Left forelimb (tissue), 1 donor: ENCODE measurements around the gene PCSK6.

Source experiments
- DNase-seq: peaks from one replicate; pipeline ENCODE4 v3.0.0-alpha.2; 2018; ENCODE audit warnings: low spot score

PCSK6 gene

DNA sequence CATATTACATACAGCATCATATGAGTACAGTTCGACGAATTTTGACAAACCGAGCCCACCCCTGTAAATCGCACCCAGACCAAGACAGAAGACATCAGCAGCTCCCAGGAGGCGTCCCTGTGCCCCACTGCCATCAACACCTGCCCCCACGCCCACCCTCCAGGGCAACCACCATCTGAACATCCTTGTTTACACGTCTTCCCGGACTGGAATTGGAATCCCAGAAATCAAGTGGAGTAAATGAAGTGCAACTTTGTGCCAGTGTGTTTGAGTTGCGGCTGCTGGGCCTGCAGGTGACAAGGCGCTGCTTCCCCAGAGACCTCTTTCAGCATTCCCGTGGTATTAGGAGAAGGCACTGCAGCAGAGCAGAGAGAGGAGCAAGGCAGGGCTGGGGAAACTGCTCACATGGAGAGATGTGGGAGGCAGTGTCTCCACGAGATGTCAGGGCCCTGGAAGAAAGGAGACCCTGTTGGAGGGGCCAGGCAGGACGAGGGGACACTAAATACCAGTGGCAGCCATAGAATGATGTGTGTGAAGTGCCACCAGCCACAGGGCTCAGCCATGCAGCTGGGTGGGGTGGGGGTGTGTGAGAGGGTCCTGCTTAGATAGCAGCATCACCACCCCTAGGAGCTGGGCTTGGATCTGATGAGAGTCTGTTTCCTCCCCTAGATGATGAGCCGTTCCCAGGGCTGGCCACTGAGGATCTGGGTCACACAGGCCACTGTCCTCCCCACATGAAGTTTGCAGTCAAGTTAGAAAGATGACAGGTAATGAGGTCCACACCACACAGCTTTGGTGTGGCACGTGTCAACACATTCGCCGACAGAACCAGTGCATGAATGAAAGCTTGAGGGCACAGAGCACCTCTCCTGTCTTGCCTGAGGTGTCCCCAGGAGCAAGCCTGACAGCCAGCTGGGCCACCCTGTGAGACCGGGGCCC is 33.4 kb upstream of the PCSK6 start:
- no peak for DNase-seq

DNA sequence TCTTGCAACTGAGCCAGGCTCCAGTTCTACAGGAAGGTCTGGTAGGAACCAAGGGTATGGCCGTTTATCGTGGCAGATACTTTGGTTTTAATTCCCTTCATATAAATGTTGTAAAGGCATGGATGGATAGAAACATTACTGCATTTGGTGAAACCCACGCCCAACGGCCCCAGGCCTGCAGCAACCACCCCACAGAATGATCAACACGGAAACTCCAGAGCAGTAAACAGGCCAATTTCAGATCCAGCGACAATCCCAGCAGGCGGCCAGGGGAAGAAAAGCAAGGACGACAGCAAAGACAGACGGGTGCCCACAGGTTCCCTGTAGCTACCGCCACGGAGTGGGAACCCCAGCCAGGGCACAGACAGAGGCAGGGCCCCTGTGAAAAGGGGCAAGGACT is 32.6 kb upstream of the PCSK6 start:
- DNase-seq = no peak

DNA sequence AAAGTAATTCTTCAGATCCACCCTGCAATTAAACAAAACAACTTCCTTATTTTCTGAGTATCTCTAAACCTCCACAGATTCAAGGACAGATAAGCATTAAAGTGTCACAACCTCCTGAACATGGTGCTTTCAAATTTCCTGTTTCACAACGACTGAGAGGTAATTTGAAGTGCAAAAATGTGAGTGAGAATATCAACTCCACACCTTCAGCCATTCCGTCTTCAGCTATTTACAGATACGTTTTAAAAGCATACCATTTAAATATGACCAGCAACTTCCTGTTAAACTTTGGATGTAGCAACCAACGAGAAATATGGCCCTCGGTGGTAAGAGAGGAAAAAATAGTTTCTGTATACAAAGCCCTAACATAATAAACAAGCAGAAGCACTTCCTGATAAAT is 32.1 kb upstream of the PCSK6 start:
- no peak for DNase-seq

DNA sequence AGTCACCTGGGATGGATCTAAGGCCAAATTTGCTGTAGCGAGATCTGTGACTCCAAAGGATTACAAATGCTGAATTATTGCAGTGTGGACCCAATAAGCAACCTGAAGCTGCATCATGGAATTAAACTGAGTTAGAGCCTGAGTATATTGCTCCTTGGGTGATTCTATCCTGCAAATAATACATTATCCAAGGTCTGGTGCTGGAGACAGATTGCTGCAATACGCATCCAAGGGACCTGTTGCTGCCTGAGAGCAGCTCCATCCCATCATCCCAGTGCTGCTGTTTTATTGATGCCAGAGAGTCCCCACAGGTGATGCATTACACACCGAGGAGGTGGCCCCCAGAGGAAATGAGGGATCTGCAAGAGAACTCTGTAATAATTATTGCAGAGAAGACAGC is 31.6 kb upstream of the PCSK6 start:
- no peak for DNase-seq

DNA sequence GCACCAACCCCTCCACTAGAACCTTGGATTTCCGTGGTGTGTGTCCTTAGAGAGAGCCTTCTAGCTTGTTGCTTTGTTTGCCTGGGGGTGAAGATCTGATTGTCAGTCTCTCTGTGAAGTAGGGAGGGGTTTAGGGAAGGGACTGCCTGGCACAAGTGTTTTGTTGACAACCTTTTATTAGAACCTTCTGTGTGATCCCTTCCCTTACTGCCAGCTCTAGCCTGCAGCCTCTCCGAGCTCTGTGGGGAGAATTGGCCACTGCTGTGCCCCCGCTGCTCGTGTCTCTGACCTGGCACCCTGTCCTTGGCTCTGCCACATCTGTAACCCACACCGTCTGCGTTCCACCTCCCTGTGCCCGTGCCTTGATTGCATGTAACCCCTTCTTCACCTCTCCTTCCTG is 30.9 kb upstream of the PCSK6 start:
- DNase-seq = no peak

DNA sequence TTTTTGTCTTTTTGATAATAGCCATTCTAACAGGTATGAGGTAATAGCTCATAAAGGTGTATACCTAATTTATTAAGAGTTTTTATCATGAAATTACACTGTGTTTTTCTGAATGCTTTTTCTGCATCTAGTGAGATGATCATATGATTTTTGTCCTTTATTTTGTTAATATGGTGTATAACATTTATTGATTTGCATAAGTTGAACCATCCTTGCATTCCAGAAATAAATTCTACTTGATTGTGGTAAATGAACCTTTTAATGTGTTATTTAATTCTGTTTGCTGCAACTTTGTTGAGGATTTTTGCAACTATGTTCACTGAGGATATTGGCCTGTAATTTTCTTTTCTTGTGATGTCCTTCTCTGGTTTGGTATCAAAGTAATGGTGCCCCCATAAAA is 28.0 kb upstream of the PCSK6 start:
- no peak for DNase-seq

DNA sequence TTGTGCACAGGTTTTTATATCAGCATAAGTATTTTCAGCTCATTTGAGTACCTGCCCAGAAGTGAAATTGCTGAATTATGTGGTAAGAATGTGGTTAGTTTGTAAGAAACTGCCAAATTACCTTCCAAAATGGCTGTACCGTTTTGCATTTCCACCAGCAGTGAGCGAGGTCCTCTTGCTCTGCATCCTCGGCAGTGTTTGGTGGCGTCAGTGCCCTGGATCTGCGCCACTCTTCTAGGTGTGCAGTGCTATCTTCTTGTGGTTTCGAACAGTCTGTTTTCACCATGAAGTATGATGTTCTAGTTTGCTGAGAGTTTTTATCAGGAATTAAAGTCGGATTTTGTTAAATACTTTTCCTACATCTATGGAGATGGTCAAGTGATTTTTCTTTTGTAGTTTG is 24.8 kb upstream of the PCSK6 start:
- no peak for DNase-seq

DNA sequence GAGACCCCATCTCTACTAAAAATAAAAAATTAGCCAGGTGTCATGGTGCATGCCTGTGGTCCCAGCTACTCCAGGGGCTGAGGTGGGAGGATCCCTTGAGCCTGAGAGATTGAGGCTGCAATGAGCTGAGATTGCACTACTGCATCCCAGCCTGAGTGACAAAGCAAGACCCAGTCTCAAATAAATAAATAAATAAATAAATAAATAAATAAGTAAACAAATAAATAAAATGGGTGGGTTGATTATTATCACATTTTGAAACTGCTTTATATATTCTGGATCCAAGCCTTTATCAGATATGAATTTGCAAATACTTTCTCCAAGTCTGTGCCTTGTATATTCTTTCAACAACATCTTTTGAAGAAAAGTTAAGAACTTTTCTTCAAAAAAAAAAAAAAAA is 22.2 kb upstream of the PCSK6 start:
- no peak for DNase-seq

DNA sequence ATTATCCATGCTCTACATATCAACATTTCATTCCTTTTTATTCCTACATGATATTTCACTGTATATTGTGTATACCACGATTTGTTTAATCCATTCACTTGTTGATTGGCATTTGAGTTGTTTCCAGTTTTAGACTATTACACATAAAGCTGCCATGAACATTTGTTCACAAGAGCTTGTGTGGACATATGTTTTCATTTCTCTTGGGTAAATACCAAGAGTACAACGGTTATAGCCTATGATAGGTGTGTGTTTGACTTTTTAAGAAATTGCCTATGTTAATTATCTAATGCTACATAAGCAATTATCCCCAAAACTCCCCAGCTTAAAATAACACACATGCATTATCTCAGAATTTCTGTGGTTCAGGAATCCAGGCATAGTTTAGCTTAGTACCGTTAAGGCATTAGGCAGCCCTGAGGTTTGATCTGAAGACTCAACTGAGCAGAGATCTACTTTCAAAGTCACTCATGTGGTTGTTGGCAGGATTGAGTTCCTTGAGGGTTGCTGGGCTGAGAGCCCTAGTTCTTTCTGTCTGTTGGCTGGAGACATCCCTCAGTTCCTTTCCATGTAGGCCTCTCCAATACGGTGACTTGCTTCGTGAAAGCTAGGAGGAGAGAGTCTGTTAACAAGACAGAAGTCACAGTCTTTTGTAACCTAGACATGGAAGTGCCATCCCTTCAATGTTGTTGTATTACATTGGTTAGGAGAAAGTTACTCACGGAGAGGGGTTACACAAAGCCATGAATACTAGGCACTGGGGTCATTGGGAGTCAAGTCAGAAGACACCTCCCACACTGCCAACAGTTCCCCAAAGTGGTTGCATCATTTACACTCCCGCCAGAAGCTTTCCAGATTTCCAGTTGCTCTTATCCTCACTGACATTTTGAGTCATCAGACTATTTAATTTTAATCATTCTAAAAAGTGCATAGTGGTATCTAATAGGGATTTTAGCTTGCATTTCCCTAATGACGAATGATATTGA is 21.0 kb upstream of the PCSK6 start:
- DNase-seq = no peak

DNA sequence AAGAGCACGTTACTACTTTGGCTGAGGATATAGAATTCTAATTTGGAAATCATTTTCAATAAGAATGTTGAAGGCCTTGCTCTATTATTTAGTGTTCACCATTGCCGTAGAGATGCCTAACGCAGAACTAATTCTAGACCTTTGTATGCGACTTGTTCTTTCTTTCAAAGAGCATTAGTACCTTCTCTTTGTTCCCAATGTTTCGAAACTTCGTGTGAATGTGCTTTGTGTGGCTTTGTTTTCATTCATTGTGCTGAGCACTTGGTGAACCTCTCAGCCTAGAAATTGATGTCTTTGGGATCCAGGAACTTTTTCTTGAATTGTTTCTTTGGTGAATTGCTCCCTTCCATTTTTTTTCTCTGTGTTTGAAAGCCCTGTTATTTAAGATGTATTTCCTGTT is 19.8 kb upstream of the PCSK6 start:
- DNase-seq = no peak

DNA sequence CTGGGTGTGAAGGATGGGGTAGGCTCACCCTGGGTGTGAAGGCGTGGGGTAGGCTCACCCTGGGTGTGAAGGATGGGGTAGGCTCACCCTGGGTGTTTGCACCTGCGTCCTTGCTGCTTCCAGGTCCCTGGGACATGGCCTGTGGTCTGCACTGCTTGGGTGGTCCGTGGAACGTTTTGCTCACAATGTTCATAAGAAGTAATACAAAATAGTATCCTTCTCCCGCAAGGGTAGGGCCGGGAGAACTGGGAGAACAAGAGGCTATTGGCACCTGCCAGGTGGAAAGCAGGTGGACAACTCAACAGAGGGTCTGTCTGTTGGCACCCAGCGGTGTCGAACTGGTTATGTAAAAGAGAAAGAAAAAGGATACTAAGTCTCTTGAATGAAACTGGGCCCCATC is 17.0 kb upstream of the PCSK6 start:
- peak; percentile 55 for DNase-seq

DNA sequence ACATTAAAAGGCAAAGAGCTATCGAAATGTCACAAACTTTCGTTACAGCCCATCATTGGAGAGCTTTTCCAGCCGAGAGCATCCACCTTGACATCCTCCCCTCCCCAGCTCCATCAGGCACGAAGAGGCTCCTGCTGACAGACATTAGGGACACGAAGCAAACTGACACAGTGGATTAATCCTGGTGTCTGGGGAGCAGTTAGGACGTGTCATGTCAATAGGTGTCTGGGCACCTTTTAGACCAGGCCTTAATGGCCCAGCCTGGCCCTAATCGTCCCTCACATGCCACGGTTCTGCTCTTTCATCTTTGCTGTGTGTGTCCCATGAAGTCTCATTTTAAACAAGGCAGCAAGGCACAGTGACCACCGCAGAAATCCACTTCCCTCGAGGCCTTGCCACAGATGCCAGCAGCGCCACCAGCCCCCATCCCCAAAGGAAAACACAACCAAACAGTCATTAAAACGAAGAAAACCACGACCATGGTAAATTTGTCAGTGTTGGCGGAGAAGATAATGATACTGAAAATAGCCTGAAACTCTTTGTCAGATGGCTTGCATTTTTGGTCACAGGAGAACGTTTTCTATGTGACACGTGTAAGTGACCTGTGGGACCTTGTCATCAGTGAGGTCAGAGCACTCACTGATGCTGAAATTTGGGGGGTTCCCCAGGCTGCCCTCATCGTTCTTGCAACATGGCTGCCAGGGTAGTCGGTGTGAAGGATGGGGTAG is 16.3 kb upstream of the PCSK6 start:
- no peak for DNase-seq

DNA sequence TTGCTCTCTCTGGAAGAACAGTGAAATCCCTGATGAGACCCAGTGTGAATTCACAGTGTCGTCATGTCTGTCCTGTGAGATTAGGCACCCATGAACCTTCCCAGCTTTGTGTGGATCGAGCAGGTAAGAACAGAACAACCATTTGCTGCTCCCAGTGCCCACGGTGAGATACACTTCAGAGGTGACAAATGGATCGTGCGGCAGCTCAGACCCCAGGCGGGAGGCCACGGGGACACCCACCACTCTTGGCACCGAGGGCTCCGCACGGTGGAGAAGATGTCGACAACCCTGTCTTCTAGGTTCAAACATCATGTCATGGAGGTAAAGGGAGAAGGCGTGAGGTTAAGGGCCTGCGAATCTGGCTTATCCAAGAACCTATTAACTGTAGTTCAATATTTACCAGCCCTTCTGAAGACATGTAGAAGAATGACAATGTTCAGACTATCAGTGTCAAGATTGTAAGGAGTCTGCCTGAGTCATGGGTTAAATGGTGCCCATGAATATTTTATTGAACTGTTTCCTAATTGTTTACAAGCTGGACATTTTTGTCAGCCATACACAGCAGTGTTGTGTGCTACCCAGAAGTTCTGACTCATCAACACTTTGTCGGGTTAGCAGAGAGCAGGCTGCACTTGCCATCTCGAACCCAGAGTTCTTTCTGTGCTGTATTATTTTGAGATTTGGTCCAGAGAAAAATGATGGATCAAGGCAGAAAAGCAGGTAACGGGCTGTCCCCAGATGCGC is 15.5 kb upstream of the PCSK6 start:
- DNase-seq = no peak

DNA sequence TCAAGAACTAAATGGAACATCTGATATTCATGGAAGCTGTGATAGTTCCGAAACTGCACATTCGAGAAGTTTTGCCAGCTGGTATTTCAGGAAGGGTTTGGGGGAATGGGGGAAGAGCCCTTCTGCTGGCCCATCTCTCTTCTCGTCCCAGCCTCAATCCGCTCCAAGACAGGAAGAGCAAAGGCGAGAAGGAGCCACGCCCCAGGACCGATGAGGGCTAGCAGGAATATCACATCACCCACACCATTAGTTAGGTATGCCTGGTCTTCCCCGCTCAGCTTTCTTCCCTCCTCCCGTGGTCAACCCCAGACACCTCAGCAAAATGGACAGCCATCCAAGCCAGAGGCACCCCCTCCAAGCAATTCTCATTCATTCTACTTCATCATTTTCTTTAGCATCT is 14.9 kb upstream of the PCSK6 start:
- no peak for DNase-seq

DNA sequence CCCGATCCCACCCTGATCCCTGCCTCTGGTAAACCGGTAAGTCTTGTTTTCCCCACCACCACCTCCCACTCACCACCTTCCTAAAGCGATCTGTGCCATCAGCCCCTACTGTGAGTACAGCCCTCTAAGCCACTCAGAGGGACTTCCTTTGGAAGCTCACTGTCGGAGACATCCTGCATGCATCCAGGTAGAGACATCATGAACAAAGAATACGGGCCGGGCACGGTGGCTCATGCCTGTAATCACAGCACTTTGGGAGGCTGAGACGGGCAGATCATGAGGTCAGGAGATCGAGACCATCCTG is 13.7 kb upstream of the PCSK6 start:
- DNase-seq = no peak

DNA sequence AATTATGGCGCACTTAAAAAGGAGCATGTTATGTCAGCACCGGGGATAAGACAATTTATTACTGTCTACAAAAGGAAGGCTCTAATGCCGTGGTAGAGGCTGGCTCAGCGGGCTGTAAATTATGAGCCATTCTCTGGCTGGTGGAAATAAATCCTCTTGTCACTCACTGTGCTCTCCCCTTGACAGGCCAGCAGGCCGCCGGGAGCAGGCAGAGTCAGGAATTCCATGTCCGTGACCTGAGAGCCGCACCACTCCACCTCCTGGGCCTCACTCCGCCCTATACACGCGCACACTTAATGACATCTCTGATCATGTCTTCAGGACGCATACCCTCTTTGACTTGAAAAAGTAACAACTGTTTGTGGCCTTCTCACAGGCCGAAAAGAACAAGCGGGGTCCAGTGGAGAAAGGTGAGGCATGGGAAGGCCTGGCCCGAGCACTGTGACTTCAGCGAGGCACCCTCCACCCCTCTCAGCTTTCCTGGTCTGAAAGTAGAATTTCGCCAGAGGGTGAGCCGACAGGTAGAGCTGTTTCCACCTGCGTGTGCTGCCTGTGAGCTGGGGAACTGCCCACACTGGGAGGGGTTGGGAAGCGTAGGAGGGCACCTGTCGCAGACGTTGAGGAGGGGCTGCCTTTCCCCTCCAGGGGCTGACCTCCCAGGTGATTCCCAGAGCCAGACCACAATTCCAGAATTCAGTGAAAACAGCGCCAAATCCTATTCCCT is 13.2 kb upstream of the PCSK6 start:
- no peak for DNase-seq

DNA sequence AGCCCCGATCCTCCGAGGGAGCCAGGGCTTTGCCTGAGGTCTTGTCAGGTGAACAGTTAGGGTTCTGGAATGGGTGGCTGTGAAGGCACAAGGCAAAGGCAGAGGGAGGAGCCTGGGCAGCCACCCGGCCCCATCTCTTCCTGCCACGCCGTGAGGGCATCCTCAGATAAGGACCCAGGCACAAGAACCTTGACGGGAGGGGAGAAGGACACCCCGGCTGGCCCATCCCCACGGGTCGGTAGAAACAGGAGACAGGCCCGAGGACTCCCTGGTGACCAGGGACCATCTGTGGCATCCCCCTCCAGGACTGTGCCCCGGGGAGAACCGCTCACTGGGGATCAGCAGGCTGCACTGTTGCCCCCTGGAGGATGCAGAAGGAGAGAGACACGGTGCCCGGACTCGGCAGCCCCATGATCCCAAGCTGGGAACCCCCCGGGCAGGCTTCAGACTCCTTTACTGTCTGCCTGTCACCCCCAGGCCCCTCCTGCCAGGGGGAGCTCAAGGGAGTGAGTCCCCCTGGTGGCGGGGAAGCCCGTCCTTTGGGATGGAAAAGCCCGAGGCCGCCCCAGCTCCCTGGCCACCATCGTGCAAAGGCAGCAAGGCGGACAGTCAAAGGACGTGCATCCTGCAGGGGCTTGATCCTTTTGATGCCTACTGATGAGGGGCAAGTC is 12.3 kb upstream of the PCSK6 start:
- peak; percentile 63 for DNase-seq

DNA sequence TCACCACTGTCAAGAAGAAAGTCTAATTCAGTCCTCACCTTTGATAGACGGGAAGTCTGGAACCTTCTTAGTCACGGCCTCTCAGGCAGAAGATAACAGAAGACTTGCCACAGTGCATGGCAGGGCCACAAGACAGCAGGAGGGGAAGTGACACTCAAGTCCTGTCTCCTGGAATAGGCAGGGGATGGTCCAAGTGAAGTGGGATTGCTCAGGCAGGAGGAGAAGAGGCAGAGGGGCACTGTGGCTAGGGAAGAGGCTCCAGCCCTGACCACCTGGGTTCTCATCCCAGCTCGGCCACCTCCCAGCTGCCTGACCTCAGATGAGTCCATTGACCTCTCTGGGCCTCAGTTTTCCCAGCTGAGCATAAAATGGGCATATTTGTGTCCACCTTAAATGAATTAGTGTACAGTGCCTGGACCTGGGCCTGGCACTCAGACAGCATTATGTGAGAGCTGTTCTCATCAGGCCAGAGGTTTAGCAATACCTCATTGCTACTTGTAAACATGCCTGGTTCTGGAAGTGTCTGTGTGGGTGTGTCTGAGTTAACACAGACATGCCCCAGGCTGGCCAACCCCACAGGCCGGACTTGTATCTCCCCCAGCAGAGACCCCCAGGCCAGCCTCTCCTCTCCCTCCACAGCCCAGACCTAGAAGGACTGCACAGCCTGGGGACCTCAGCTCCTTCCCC is 11.5 kb upstream of the PCSK6 start:
- peak; percentile 55 for DNase-seq

DNA sequence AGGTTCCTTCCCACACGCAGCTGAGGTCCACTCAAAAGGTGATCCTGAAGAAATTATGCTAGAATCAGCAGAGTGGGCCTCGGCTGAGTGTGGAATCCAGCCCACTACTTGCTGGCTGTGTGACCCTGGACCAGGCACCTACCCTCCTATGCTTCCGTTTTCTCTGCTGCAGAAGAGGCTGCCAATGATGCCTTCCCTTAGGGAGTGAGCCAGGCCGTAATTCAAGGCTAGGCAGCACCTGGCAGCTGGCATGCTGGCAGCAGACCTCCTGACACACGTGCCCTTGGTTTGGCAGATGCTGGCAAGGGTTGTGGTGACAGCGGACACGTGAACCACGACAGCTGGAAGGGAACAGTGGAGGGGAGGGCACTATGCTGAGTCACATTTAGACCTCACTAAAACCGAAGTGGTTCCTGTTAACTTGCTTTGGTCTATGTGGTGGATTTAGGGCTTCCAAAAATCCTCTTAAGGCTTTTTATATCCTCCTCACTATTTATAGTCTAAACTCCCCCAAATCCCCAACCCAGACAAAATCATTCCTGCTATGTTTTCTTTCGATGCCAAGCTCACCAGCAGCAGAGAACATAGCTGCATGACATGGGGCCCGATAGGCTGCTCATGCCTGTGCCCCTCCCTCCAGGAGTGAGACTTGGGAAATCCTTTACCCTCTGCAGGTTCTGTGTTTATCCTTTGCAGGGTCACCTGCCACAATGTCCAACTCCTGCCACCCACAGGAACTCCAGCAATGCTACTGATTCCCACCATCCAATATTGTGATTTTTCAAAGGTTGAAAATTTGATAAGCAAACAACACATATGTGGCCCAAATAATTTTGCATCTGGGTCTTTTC is 10.6 kb upstream of the PCSK6 start:
- DNase-seq = peak; percentile 76
